Prostate gland (tissue), 2 donors: ENCODE results near the gene RNU6-1. TPM values are rescaled to one million over a fixed set of nuclear protein-coding genes. Genes with fewer than 3 reads are reported as not detected.

ENCODE experiments used
- DNase-seq: peaks from one replicate; pipeline ENCODE4 v3.0.0-alpha.2; 2019; ENCODE audit warnings: low spot score
- H3K27ac ChIP-seq, 2 donors: fragments of 200-600 bp; sonication (generic); 2 replicates each; pipeline ENCODE4 v1.5.1; 2017 to 2019
- H3K27me3 ChIP-seq: fragments of 200-600 bp; sonication (generic); replicated peaks from 2 replicates; pipeline ENCODE4 v1.5.1; 2019; ENCODE audit not compliant: insufficient read depth
- H3K36me3 ChIP-seq, 2 donors: fragments of 200-600 bp; sonication (generic); 1 replicate in 1 of 2; 2 replicates in 1 of 2; pipeline versions ENCODE4 v1.5.1 to v1.8.1; 2017 to 2019
- H3K4me1 ChIP-seq: fragments of 200-600 bp; sonication (generic); replicated peaks from 2 replicates; pipeline ENCODE4 v1.5.1; 2019
- H3K4me3 ChIP-seq, 2 donors: fragments of 200-600 bp; sonication (generic); 2 replicates each; pipeline ENCODE4 v1.5.1; 2017 to 2019
- H3K9me3 ChIP-seq: fragments of 200-600 bp; sonication (generic); 2 replicates; pipeline ENCODE4 v1.5.1; 2017
- CTCF ChIP-seq, 4 experiments: fragments of 200-600 bp in 2 of 4; fragments of 450-650 bp in 2 of 4; sonication (generic) in 2 of 4; IDR thresholded peaks; 1 replicate in 3 of 4; 2 replicates in 1 of 4; pipeline ENCODE4 v1.5.1; 2016 to 2019; ENCODE audit warnings: antibody characterized with exemption in 4 of 4, mild to moderate bottlenecking in 2 of 4, moderate library complexity in 2 of 4
- POLR2A ChIP-seq: fragments of 450-650 bp; IDR thresholded peaks from one replicate; pipeline ENCODE4 v1.6.1; 2016; ENCODE audit warnings: antibody characterized with exemption, mild to moderate bottlenecking
- POLR2AphosphoS5 ChIP-seq: sonication (generic); formaldehyde crosslinking; IDR thresholded peaks from one replicate; pipeline ENCODE4 v1.6.1; 2017; ENCODE audit warnings: antibody characterized with exemption
- WGBS: methylation state at CpG from one replicate; pipeline ENCODE4 v1.1.5; 2018; 5-methylcytosine and 5-hydroxymethylcytosine counted together
- intact Hi-C: fragments of 100-400 bp; cut with DNase I; formaldehyde crosslinking; loops from one replicate; pipeline ENCODE4 v1.14.2; 2022
- total RNA-seq, 2 donors: library from RNA; depleted of rRNA; stranded (reverse); fragments of >200 nt; gene quantifications; one replicate each; pipeline ENCODE4 v1.1.0, GENCODE V29; 2016

RNU6-1 gene
- total RNA-seq, 2 donors from 2014 or later = not detected

GRCh38 chr15:67843571-67844387, 3.9 kb upstream of the RNU6-1 start:
- TF ChIP-seq POLR2AphosphoS5 (no peak), POLR2A (no peak), CTCF (IDR thresholded peaks at IDR 0.05) (no peak)
- no peak for DNase-seq
- Histone ChIP-seq H3K9me3 (no peaks in the 10 kb centered on the region), H3K27me3 (no peaks in the 10 kb centered on the region), H3K4me3 (no peak overlapping the region), H3K36me3 (no peaks in the 10 kb centered on the region), H3K27ac (no peak overlapping the region), H3K4me1 (no peaks in the 10 kb centered on the region)
- 86% methylated on average over 7 of the region's 7 CpGs for WGBS
- intact Hi-C loops = no loop called here

GRCh38 chr15:67843092-67843501, 3.3 kb upstream of the RNU6-1 start:
- no peak for DNase-seq
- no peak for TF ChIP-seq POLR2A
- no peak for TF ChIP-seq POLR2AphosphoS5
- no peak for TF ChIP-seq CTCF (IDR thresholded peaks at IDR 0.05)
- no peaks in the 10 kb centered on the region for H3K9me3 ChIP-seq
- no peaks in the 10 kb centered on the region for H3K36me3 ChIP-seq
- intact Hi-C loops = no loop called here
- no peaks in the 10 kb centered on the region for H3K27me3 ChIP-seq
- no peak overlapping the region for H3K4me3 ChIP-seq
- no peaks in the 10 kb centered on the region for H3K4me1 ChIP-seq
- H3K27ac ChIP-seq = no peak overlapping the region
- WGBS = 93% methylated on average over 7 of the region's 7 CpGs

GRCh38 chr15:67841513-67841762, 1.6 kb upstream of the RNU6-1 start:
- Histone ChIP-seq H3K9me3 (no peaks in the 10 kb centered on the region), H3K36me3 (no peaks in the 10 kb centered on the region), H3K4me1 (no peaks in the 10 kb centered on the region), H3K27ac (peak overlapping the region; percentile 96 to 97), H3K27me3 (no peaks in the 10 kb centered on the region), H3K4me3 (peak overlapping the region; percentile 79 to 80)
- intact Hi-C loops = no loop called here
- 24% methylated on average over 4 of the region's 4 CpGs for WGBS
- DNase-seq = no peak
- TF ChIP-seq CTCF (IDR thresholded peaks at IDR 0.05) (no peak), POLR2A (no peak), POLR2AphosphoS5 (no peak)

GRCh38 chr15:67840749-67841512, 1.1 kb upstream of the RNU6-1 start:
- peak overlapping the region; percentile 79 to 80 for H3K4me3 ChIP-seq
- DNase-seq = no peak
- intact Hi-C loops = no loop called here
- H3K36me3 ChIP-seq = no peaks in the 10 kb centered on the region
- WGBS = 3% methylated on average over 17 of the region's 17 CpGs
- no peaks in the 10 kb centered on the region for H3K9me3 ChIP-seq
- no peak for TF ChIP-seq POLR2AphosphoS5
- TF ChIP-seq CTCF (IDR thresholded peaks at IDR 0.05) = peak in 1 of 4 experiments; percentile 7
- peak overlapping the region; percentile 96 to 97 for H3K27ac ChIP-seq
- no peaks in the 10 kb centered on the region for H3K4me1 ChIP-seq
- H3K27me3 ChIP-seq = no peaks in the 10 kb centered on the region
